CD4-positive, alpha-beta memory T cell (primary cell): ENCODE results near the gene SAYSD1. TPM values are rescaled to one million over a fixed set of nuclear protein-coding genes. Genes with fewer than 3 reads are reported as not detected.
A peak's percentile ranks its signal among the peaks of the same experiment; 100 is the strongest.
"Not testable (repeated sequence)": the region's sequence is repeated elsewhere in the genome, so short reads cannot be mapped to it uniquely, and the experiment has no call there.

ENCODE experiments used
- CTCF ChIA-PET: fragments of 350-600 bp; sonication (Branson Sonifier 250); formaldehyde crosslinking; loops from one replicate; lab custom pipeline; 2021; ENCODE audit warnings: inconsistent platforms; ENCODE audit not compliant: partially characterized antibody; lab: Charles Lee
- POLR2A ChIA-PET: fragments of 350-600 bp; sonication (Branson Sonifier 250); formaldehyde crosslinking; loops from one replicate; lab custom pipeline; 2021; ENCODE audit not compliant: partially characterized antibody; lab: Charles Lee
- DNase-seq, 5 donors: peaks; one replicate each; pipeline versions ENCODE4 v3.0.0 to v3.0.0-alpha.2; 2020 to 2022; ENCODE audit warnings: mixed read lengths in 1 of 5
- H3K27ac ChIP-seq: one replicate; pipeline ENCODE4 v1.7.0; 2013; ENCODE audit warnings: low read depth, low read length
- H3K27me3 ChIP-seq: 2 replicates; pipeline ENCODE4 v1.7.0; 2013; ENCODE audit warnings: mild to moderate bottlenecking, low read length, moderate library complexity; ENCODE audit not compliant: insufficient read depth
- H3K36me3 ChIP-seq: 2 replicates; pipeline ENCODE4 v1.7.0; 2013; ENCODE audit warnings: mild to moderate bottlenecking, low read length, moderate library complexity; ENCODE audit not compliant: insufficient read depth
- H3K4me1 ChIP-seq: 2 replicates; pipeline ENCODE4 v1.7.0; 2013; ENCODE audit warnings: mild to moderate bottlenecking, low read length, moderate library complexity; ENCODE audit not compliant: insufficient read depth
- H3K4me3 ChIP-seq, 2 donors: one replicate each; pipeline ENCODE4 v1.7.0; 2013; ENCODE audit warnings: low read length in 2 of 2, mild to moderate bottlenecking in 1 of 2
- H3K9me3 ChIP-seq, 2 donors: one replicate each; pipeline ENCODE4 v1.7.0; 2013; ENCODE audit warnings: low read length in 2 of 2, control low read depth in 1 of 2; ENCODE audit not compliant: control insufficient read depth in 1 of 2
- H3K27ac Mint-ChIP-seq, 7 donors: one replicate each; pipeline ENCODE4 v1.8.0; 2020 to 2021; ENCODE audit warnings: mixed read lengths in 7 of 7, mild to moderate bottlenecking in 6 of 7, inconsistent platforms in 3 of 7, moderate library complexity in 3 of 7
- H3K27me3 Mint-ChIP-seq, 2 donors: one replicate each; pipeline ENCODE4 v1.8.0; 2020 to 2021; ENCODE audit warnings: mixed read lengths in 2 of 2
- H3K36me3 Mint-ChIP-seq, 2 donors: one replicate each; pipeline ENCODE4 v1.8.0; 2020 to 2021; ENCODE audit warnings: mixed read lengths in 2 of 2, inconsistent platforms in 1 of 2, mild to moderate bottlenecking in 1 of 2
- H3K4me1 Mint-ChIP-seq, 4 donors: one replicate each; pipeline ENCODE4 v1.8.0; 2020 to 2021; ENCODE audit warnings: mixed read lengths in 4 of 4, mild to moderate bottlenecking in 1 of 4
- H3K4me3 Mint-ChIP-seq, 8 donors: one replicate each; pipeline ENCODE4 v1.8.0; 2020 to 2021; ENCODE audit warnings: mixed read lengths in 8 of 8, mild to moderate bottlenecking in 7 of 8, moderate library complexity in 6 of 8, inconsistent platforms in 3 of 8
- H3K9me3 Mint-ChIP-seq, 8 donors: one replicate each; pipeline ENCODE4 v1.8.0; 2020 to 2021; ENCODE audit warnings: mixed read lengths in 8 of 8, mild to moderate bottlenecking in 5 of 8, inconsistent platforms in 3 of 8, moderate library complexity in 1 of 8
- intact Hi-C: fragments of 100-400 bp; cut with micrococcal nuclease; formaldehyde crosslinking; loops from one replicate; pipeline ENCODE4 v1.15.1; 2023
- polyA plus RNA-seq, 2 donors: library from polyadenylated mRNA; unstranded; fragments of 300-500 nt; fragmentation: Illumina TruSeq; gene quantifications; one replicate each; pipeline ENCODE4 v1.2.3, GENCODE V29; 2021
- total RNA-seq, 2 experiments: library from RNA; stranded (reverse); gene quantifications; one replicate each; pipeline ENCODE4 v1.2.3, GENCODE V29; 2021

The SAYSD1 gene
- total and polyA plus RNA-seq, 4 experiments from 2014 or later, result 14.0 to 22.4 (median 20.9) TPM

- H3K9me3 Mint-ChIP-seq, result no peaks in the 10 kb centered on the region
- ChIA-PET POLR2A (no interaction called here), CTCF (no interaction called here)
- H3K36me3 Mint-ChIP-seq, result no peaks in the 10 kb centered on the region
- Histone ChIP-seq H3K27me3 (no peaks in the 10 kb centered on the region), H3K9me3 (no peaks in the 10 kb centered on the region), H3K27ac (no peak overlapping the region), H3K4me3 (no peak overlapping the region), H3K4me1 (no peaks in the 10 kb centered on the region), H3K36me3 (no peaks in the 10 kb centered on the region)
- H3K4me3 Mint-ChIP-seq, result no peak overlapping the region
- H3K27me3 Mint-ChIP-seq, result peaks cover 16 to 27% of the 10 kb centered on the region in 2 donors
- H3K27ac Mint-ChIP-seq, result no peak overlapping the region
- DNase-seq, result no peak
- intact Hi-C loops, result no loop called here
- H3K4me1 Mint-ChIP-seq, result peaks cover 0 to 7% (median 4%) of the 10 kb centered on the region in 4 donors
Observed at GRCh38 chr6:39151211-39151610, 36.2 kb upstream of the SAYSD1 start.

GRCh38 chr6:39144481-39145173 lies 29.6 kb upstream of the SAYSD1 start:
- Histone ChIP-seq H3K27ac (no peak overlapping the region), H3K36me3 (no peaks in the 10 kb centered on the region), H3K27me3 (no peaks in the 10 kb centered on the region), H3K4me3 (no peak overlapping the region), H3K9me3 (no peaks in the 10 kb centered on the region), H3K4me1 (no peaks in the 10 kb centered on the region)
- Mint-ChIP-seq H3K27me3 (peaks cover 10 to 20% of the 10 kb centered on the region in 2 donors), H3K4me3 (no peak overlapping the region), H3K9me3 (peaks cover 0 to 31% (median 10%) of the 10 kb centered on the region in 8 donors), H3K27ac (no peak overlapping the region), H3K36me3 (no peaks in the 10 kb centered on the region), H3K4me1 (peaks cover 0 to 3% (median 1%) of the 10 kb centered on the region in 4 donors)
- no peak for DNase-seq
- CTCF ChIA-PET, result no interaction called here
- intact Hi-C loops, result no loop called here
- POLR2A ChIA-PET, result no interaction called here

- Histone ChIP-seq H3K4me3 (no peak overlapping the region), H3K27ac (no peak overlapping the region), H3K4me1 (no peaks in the 10 kb centered on the region), H3K27me3 (no peaks in the 10 kb centered on the region), H3K9me3 (no peaks in the 10 kb centered on the region), H3K36me3 (no peaks in the 10 kb centered on the region)
- Mint-ChIP-seq H3K27me3 (peaks cover 9 to 19% of the 10 kb centered on the region in 2 donors), H3K4me3 (peak overlapping the region in 1 of 8 donors; percentile 26), H3K27ac (peak overlapping the region in 2 of 7 donors; percentile 70 to 88), H3K4me1 (peaks cover 0 to 3% (median 1%) of the 10 kb centered on the region in 4 donors), H3K9me3 (peaks cover 0 to 40% (median 18%) of the 10 kb centered on the region in 8 donors), H3K36me3 (no peaks in the 10 kb centered on the region)
- ChIA-PET POLR2A (interaction anchor here (1.0 kb wide), 1 partner anchor 29 kb away, joined by 3 read pairs; the partner anchor contains the start of gene SAYSD1), CTCF (no interaction called here)
- intact Hi-C loops, result no loop called here
- DNase-seq, result peak in 1 of 5 donors; percentile 2
Observed at GRCh38 chr6:39143238-39143930, 28.4 kb upstream of the SAYSD1 start.

- Histone ChIP-seq H3K36me3 (no peaks in the 10 kb centered on the region), H3K27me3 (no peaks in the 10 kb centered on the region), H3K4me1 (no peaks in the 10 kb centered on the region), H3K27ac (no peak overlapping the region), H3K9me3 (no peaks in the 10 kb centered on the region), H3K4me3 (no peak overlapping the region)
- H3K27ac Mint-ChIP-seq, result no peak overlapping the region
- intact Hi-C loops, result no loop called here
- DNase-seq, result no peak
- no peaks in the 10 kb centered on the region for H3K36me3 Mint-ChIP-seq
- peaks cover 10 to 20% of the 10 kb centered on the region in 2 donors for H3K27me3 Mint-ChIP-seq
- ChIA-PET POLR2A (no interaction called here), CTCF (no interaction called here)
- no peak overlapping the region for H3K4me3 Mint-ChIP-seq
- H3K4me1 Mint-ChIP-seq, result peaks cover 0 to 3% (median 1%) of the 10 kb centered on the region in 4 donors
- H3K9me3 Mint-ChIP-seq, result peaks cover 3 to 58% (median 28%) of the 10 kb centered on the region in 8 donors
Observed at GRCh38 chr6:39140556-39141167, 25.7 kb upstream of the SAYSD1 start.

GRCh38 chr6:39137245-39137644 lies 22.3 kb upstream of the SAYSD1 start:
- no peak overlapping the region for H3K4me3 ChIP-seq
- no peaks in the 10 kb centered on the region for H3K9me3 ChIP-seq
- Mint-ChIP-seq H3K27ac (no peak overlapping the region), H3K27me3 (peaks cover 9 to 18% of the 10 kb centered on the region in 2 donors), H3K4me3 (no peak overlapping the region), H3K36me3 (no peaks in the 10 kb centered on the region), H3K9me3 (peaks cover 3 to 39% (median 20%) of the 10 kb centered on the region in 8 donors), H3K4me1 (no peaks in the 10 kb centered on the region)
- intact Hi-C loops, result no loop called here
- no peaks in the 10 kb centered on the region for H3K4me1 ChIP-seq
- ChIA-PET CTCF (interaction anchor here (1.0 kb wide), 2 partner anchors 9 to 10 kb away, joined by 4 read pairs; no protein-coding TSS in a partner anchor), POLR2A (no interaction called here)
- no peak overlapping the region for H3K27ac ChIP-seq
- no peaks in the 10 kb centered on the region for H3K27me3 ChIP-seq
- H3K36me3 ChIP-seq, result no peaks in the 10 kb centered on the region
- DNase-seq, result peak in 3 of 5 donors; percentile 7 to 29 (median 15)

- H3K4me3 ChIP-seq, H3K27ac ChIP-seq, H3K27me3 ChIP-seq, H3K9me3 ChIP-seq, H3K27ac Mint-ChIP-seq, H3K36me3 Mint-ChIP-seq, H3K4me1 ChIP-seq, H3K4me3 Mint-ChIP-seq, DNase-seq, H3K36me3 ChIP-seq, POLR2A ChIA-PET, intact Hi-C loops, H3K4me1 Mint-ChIP-seq: not testable (repeated sequence)
- Mint-ChIP-seq H3K27me3 (peaks cover 10 to 19% of the 10 kb centered on the region in 2 donors), H3K9me3 (peaks cover 5 to 39% (median 21%) of the 10 kb centered on the region in 8 donors)
- CTCF ChIA-PET, result interaction anchor here (0.7 to 1.0 kb wide), 2 partner anchors 9 to 29 kb away, joined by 3 to 4 read pairs; no protein-coding TSS in a partner anchor
Observed at GRCh38 chr6:39136207-39136606, 21.2 kb upstream of the SAYSD1 start.

GRCh38 chr6:39134761-39135160 lies 19.8 kb upstream of the SAYSD1 start:
- H3K4me1 Mint-ChIP-seq, POLR2A ChIA-PET, H3K27ac ChIP-seq, H3K27me3 ChIP-seq, H3K4me3 ChIP-seq, H3K36me3 ChIP-seq, intact Hi-C loops, H3K27ac Mint-ChIP-seq, DNase-seq, H3K4me1 ChIP-seq, CTCF ChIA-PET, H3K4me3 Mint-ChIP-seq, H3K36me3 Mint-ChIP-seq, H3K9me3 ChIP-seq: not testable (repeated sequence)
- H3K27me3 Mint-ChIP-seq, result peaks cover 6 to 16% of the 10 kb centered on the region in 2 donors
- peaks cover 5 to 28% (median 20%) of the 10 kb centered on the region in 8 donors for H3K9me3 Mint-ChIP-seq
